Nephron progenitor cell (in vitro differentiated cells): ENCODE results near the gene TNFRSF6B.

ENCODE experiments used
- DNase-seq: peaks from one replicate; pipeline ENCODE4 v3.0.0; 2021
- H3K27ac Mint-ChIP-seq: 2 replicates; pipeline ENCODE4 v1.8.0; 2021; ENCODE audit warnings: mild to moderate bottlenecking, moderate library complexity, mixed read lengths
- H3K27me3 Mint-ChIP-seq: 2 replicates; pipeline ENCODE4 v1.8.0; 2021; ENCODE audit warnings: mild to moderate bottlenecking, low read depth, mixed read lengths; ENCODE audit not compliant: poor library complexity
- H3K36me3 Mint-ChIP-seq: 2 replicates; pipeline ENCODE4 v1.8.0; 2021; ENCODE audit warnings: low read depth, mixed read lengths
- H3K4me1 Mint-ChIP-seq: 2 replicates; pipeline ENCODE4 v1.8.0; 2021; ENCODE audit warnings: mixed read lengths
- H3K4me3 Mint-ChIP-seq: 2 replicates; pipeline ENCODE4 v1.8.0; 2021; ENCODE audit warnings: mild to moderate bottlenecking, moderate library complexity, mixed read lengths
- H3K9me3 Mint-ChIP-seq: 2 replicates; pipeline ENCODE4 v1.8.0; 2021; ENCODE audit warnings: mild to moderate bottlenecking, moderate library complexity, mixed read lengths
- CTCF ChIP-seq: fragments of 200-600 bp; sonication (generic); IDR thresholded peaks from 2 replicates; pipeline ENCODE4 v1.5.0; 2021; ENCODE audit warnings: antibody characterized with exemption

TNFRSF6B gene

GRCh38 chr20:63690003-63690897 lies 6.2 kb upstream of the TNFRSF6B start:
- peaks cover 5% of the 10 kb centered on the region for H3K36me3 Mint-ChIP-seq
- no peaks in the 10 kb centered on the region for H3K27me3 Mint-ChIP-seq
- DNase-seq, result no peak
- no peak overlapping the region for H3K4me3 Mint-ChIP-seq
- peaks cover 8% of the 10 kb centered on the region for H3K4me1 Mint-ChIP-seq
- peak overlapping the region; percentile 69 for H3K27ac Mint-ChIP-seq
- H3K9me3 Mint-ChIP-seq, result peaks cover 3% of the 10 kb centered on the region
- no peak for TF ChIP-seq CTCF

- no peak for TF ChIP-seq CTCF
- no peak for DNase-seq
These were observed 5.3 kb upstream of the TNFRSF6B start for GRCh38 chr20:63690898-63691710.

GRCh38 chr20:63691711-63692435 lies 4.6 kb upstream of the TNFRSF6B start:
- peaks cover 5% of the 10 kb centered on the region for H3K36me3 Mint-ChIP-seq
- no peak for DNase-seq
- peak overlapping the region; percentile 25 for H3K27ac Mint-ChIP-seq
- H3K4me1 Mint-ChIP-seq, result peaks cover 9% of the 10 kb centered on the region
- no peak overlapping the region for H3K4me3 Mint-ChIP-seq
- H3K9me3 Mint-ChIP-seq, result peaks cover 3% of the 10 kb centered on the region
- H3K27me3 Mint-ChIP-seq, result no peaks in the 10 kb centered on the region
- TF ChIP-seq CTCF, result no peak

More at GRCh38 chr20:63690898-63691710, 5.3 kb upstream of the TNFRSF6B start:
- H3K4me1 Mint-ChIP-seq, result peaks cover 9% of the 10 kb centered on the region
- H3K4me3 Mint-ChIP-seq, result no peak overlapping the region
- peaks cover 5% of the 10 kb centered on the region for H3K36me3 Mint-ChIP-seq
- H3K27ac Mint-ChIP-seq, result peak overlapping the region; percentile 80
- H3K9me3 Mint-ChIP-seq, result peaks cover 3% of the 10 kb centered on the region
- H3K27me3 Mint-ChIP-seq, result no peaks in the 10 kb centered on the region

GRCh38 chr20:63692436-63693082 lies 3.9 kb upstream of the TNFRSF6B start:
- Mint-ChIP-seq H3K36me3 (peaks cover 5% of the 10 kb centered on the region), H3K4me3 (no peak overlapping the region), H3K27ac (peak overlapping the region; percentile 89), H3K27me3 (no peaks in the 10 kb centered on the region), H3K4me1 (peaks cover 13% of the 10 kb centered on the region), H3K9me3 (peaks cover 3% of the 10 kb centered on the region)
- DNase-seq, result no peak
- TF ChIP-seq CTCF, result no peak

- Mint-ChIP-seq H3K36me3 (peaks cover 5% of the 10 kb centered on the region), H3K4me3 (no peak overlapping the region), H3K27ac (no peak overlapping the region), H3K4me1 (peaks cover 20% of the 10 kb centered on the region), H3K9me3 (peaks cover 3% of the 10 kb centered on the region), H3K27me3 (no peaks in the 10 kb centered on the region)
- no peak for TF ChIP-seq CTCF
- DNase-seq, result no peak
These were observed 3.2 kb upstream of the TNFRSF6B start for GRCh38 chr20:63693083-63693732.
